GM19372 (cell line): ENCODE data around the gene C14orf93.

Experiments
- ATAC-seq: cut with Tn5 transposase; IDR thresholded peaks from one replicate; pipeline ENCODE4 v1.9.1; 2021; ENCODE audit warnings: mild to moderate bottlenecking, low read depth, moderate library complexity; ENCODE audit not compliant: unreplicated experiment

The C14orf93 gene, protein sequence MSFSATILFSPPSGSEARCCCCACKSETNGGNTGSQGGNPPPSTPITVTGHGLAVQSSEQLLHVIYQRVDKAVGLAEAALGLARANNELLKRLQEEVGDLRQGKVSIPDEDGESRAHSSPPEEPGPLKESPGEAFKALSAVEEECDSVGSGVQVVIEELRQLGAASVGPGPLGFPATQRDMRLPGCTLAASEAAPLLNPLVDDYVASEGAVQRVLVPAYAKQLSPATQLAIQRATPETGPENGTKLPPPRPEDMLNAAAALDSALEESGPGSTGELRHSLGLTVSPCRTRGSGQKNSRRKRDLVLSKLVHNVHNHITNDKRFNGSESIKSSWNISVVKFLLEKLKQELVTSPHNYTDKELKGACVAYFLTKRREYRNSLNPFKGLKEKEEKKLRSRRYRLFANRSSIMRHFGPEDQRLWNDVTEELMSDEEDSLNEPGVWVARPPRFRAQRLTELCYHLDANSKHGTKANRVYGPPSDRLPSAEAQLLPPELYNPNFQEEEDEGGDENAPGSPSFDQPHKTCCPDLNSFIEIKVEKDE

DNA sequence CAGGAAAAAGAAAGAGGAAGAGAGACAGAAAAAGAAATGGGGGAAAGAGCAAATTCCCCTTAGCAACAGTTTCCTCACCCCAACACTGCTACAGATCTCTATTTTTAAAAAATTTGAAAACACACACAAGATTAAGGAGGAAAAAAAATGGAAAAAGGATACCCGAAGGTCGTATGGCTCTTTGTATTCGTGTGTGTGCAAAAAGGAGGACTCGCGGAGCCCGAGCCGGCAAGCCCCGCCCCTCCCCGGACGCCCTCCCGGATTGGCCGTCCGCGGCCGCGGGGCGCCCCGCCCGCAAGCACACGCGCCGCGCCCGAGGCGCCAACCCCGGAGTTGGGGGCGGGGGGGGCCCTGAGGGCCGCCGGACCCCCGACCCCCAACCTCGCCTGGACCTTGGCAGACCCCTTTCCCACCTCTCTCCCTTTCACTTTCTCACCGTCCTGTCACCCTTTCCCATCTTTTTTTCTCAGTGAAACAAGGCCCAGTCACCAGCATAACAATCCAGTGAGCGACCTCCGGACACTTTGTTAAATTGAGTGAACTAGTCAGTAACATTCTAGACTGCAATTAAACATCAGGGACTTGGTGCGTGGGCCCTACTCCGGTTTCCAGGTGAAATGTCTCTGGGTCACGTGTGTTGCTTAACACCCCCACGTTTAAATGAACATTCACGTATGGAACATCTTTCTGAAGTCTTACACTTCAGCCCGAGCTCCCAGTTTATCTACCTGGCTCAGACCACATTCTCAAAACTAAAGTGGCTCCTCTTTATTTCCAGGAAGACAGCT is at the start of gene C14orf93:
Gene C14orf93 (minus strand): TSS at position 205 of the 788 bp plus-strand sequence. CDS start 11,120 bp downstream, outside the sequence.
- ATAC-seq = peak; percentile 40

GRCh38 chr14:23058654-23059504 is 48.9 kb upstream of the C14orf93 start:
- no peak for ATAC-seq

DNA sequence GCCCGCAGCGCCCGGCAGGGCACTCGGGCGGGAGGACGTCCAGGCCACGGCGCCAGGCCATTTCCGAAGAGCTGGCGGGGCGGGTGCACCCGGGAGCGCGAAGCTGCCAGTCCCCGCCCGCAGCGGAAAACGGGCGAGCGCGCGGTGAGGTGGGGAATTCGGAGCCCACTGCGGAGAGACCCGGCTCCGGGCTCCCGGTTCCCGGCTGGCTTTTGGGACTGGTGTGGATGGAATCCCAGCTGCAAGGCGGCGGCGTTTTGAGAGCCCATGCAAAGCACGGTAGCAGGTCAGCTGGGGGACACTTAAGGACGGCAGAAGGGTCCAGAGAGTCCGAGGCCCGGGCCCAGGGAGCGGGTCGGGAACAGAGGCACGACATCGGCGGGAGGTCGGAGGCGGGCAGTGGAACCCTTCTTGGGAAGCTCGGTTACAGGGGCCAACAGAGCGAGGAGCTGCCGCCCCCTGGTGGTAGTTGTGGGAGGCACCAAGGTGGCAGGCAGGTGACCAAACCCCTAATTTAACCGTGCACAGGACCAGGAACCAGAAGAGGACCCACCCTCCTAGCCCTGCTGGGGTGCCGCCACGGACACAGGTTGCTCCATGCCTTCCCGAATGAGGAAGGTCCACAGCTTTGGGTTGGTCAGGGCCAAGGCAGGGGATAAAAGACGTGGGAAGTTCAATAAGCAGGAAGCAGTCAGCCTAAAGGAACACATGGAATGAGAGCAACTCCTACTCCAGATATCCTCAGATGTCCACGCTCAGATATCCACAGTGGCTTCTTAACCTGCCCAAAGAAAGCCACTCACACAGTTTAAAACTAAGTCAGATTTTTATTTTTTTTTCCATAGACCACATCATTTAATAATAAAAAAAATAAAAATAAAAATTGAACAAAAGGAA is 48.1 kb upstream of the C14orf93 start:
- ATAC-seq = peak; percentile 53

GRCh38 chr14:23056956-23057756 is 47.2 kb upstream of the C14orf93 start, which contains the start of gene CDH24:
Gene CDH24, minus strand, starts transcription at chr14:23057520. Its CDS starts 1,787 bp downstream, at chr14:23055733.
- ATAC-seq = peak; percentile 50

GRCh38 chr14:23056145-23056955 is 46.4 kb upstream of the C14orf93 start:
- peak; percentile 52 for ATAC-seq

DNA sequence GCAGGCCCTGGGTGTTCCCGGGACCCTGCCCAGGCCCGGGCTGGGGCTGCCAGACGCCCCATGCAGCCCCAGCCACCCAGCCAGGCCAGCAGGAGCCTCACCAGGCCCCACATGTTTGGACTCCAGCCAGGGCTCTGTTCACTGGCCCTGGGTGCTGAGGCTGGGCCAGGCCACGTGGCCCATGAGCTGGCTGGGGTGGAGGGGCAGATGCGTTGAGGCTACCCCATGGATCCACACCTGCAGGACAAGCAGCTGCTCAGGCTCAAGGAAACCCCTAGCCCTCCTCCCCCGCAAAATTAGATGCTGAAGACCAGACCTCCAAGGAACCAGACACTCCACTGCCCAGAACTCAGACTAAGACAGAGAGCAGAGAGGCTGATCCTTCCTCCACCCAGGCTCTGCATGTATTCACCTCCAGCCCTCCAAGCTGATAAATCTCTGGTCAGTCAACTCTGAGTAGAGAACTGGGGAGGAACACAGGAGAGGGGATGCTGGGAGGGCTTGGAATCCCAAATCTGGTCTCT is 45.7 kb upstream of the C14orf93 start:
- no peak for ATAC-seq

DNA sequence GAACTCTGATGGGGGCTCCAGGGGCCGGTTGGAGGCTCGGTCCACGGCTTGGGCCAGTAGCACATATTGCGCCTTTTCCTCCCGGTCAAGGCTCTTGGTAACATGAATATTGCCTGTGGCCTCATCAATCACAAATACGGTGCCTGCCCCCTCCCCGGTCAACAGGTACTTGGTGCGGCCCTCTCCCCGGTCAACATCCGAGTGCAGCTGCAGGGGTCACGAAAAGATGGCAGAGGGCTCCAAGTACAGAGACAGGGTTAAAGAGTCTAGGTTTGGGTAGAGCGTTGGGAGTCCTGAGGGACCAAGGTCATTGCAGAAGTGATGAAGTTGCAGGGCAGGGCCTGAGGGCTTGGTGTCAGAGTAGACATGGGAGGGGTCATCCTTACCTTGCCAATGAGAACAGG is 45.2 kb upstream of the C14orf93 start:
- no peak for ATAC-seq

- no peak for ATAC-seq
These were observed 44.3 kb upstream of the C14orf93 start for GRCh38 chr14:23054000-23054811.

GRCh38 chr14:23053426-23053825 is 43.5 kb upstream of the C14orf93 start:
- no peak for ATAC-seq

- no peak for ATAC-seq
These were observed 42.7 kb upstream of the C14orf93 start for GRCh38 chr14:23052671-23053070.

- ATAC-seq = no peak
These were observed 42.3 kb upstream of the C14orf93 start for GRCh38 chr14:23052182-23052623.

- ATAC-seq = no peak
These were observed 41.5 kb upstream of the C14orf93 start for GRCh38 chr14:23051141-23052057.

- ATAC-seq = no peak
These were observed 39.1 kb upstream of the C14orf93 start for GRCh38 chr14:23049011-23049410.

DNA sequence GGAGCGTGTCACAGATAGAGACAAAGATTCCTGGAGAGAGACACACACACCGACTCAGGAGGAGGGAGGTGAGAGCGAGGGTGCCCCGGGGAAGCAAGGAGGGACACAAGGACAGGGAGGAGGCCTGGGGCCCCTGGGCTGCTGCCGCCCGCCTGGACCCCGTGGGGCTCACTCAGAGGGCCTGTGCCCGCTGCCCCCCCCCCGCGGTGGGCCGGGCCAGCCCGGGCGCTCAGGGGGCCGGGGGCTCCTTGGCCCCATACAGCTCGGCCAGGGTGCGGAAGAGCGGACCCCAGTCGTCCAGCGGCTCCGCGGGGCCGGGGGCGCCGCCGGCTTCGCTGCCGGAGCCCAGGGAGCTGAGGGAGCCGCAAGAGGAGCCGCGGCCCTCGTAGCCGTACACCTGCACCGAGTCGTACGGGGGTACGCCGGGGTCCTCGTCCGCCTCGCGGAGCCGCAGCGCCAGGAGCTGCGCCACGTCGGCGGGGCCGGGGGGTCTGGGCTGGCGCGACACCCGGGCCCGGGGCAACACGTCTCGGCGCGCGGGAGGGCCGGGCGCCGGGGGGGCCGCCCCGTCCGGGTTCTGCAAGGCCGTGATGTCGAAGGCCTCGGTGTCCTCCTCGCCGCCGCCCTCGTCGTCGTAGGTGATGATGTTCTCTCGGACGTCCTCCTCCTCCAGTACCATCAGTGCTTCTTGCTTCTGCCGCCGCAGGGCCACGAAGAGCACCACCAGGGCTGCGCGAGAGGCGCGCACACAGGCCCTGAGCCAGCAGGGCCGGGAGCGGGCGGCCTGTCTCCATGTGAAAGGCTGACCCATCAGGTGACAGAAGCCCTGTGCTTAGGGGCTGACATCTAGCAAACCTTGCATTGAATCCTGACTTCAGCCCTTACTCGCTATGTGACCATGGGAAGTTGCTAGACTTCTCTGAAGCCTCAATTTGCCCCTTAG is 38.1 kb upstream of the C14orf93 start:
- ATAC-seq = no peak
